BJ (cell line): ENCODE measurements around the gene GTF2B. TPM values are rescaled to one million over a fixed set of nuclear protein-coding genes. Genes with fewer than 3 reads are reported as not detected.
"Not testable (repeated sequence)": the region's sequence is repeated elsewhere in the genome, so short reads cannot be mapped to it uniquely, and the experiment has no call there.

Experiments
- CTCF ChIA-PET: fragments of 350-600 bp; formaldehyde crosslinking; extraction: SDS; loops from one replicate; lab custom pipeline; 2021; ENCODE audit warnings: antibody characterized with exemption, inconsistent platforms; lab: Yijun Ruan, JAX
- POLR2A ChIA-PET: fragments of 300-600 bp; sonication (Branson Sonifier 250); formaldehyde crosslinking; extraction: SDS; loops from one replicate; lab custom pipeline; 2021; ENCODE audit warnings: antibody characterized with exemption; lab: Charles Lee
- DNase-seq: peaks from one replicate; pipeline ENCODE4 v3.0.0-alpha.2; 2011; ENCODE audit warnings: low read depth
- H3K27me3 ChIP-seq: 2 replicates; pipeline ENCODE4 v1.6.0; 2011; ENCODE audit warnings: low read length; ENCODE audit not compliant: control insufficient read depth, insufficient read depth
- H3K36me3 ChIP-seq: 2 replicates; pipeline ENCODE4 v1.5.1; 2011; ENCODE audit warnings: low read length; ENCODE audit not compliant: control insufficient read depth, insufficient read depth
- H3K4me3 ChIP-seq: 2 replicates; pipeline ENCODE4 v1.5.1; 2011; ENCODE audit warnings: low read depth, mild to moderate bottlenecking, control low read depth, low read length
- polyA plus RNA-seq: library from polyadenylated mRNA; depleted of rRNA; stranded (reverse); fragments of >200 nt; gene quantifications from 2 replicates; pipeline ENCODE4 v1.2.3, GENCODE V29; 2011
- TF ChIP-seq, protein P1 (sequence below): IDR thresholded peaks from 2 replicates; pipeline ENCODE4 v1.5.1; 2011; ENCODE audit warnings: low read depth, mild to moderate bottlenecking, control low read depth, inconsistent platforms, low read length, moderate library complexity; ENCODE audit not compliant: insufficient read depth

Gene GTF2B
- polyA plus RNA-seq, 1 experiment: 22.4 TPM

DNA sequence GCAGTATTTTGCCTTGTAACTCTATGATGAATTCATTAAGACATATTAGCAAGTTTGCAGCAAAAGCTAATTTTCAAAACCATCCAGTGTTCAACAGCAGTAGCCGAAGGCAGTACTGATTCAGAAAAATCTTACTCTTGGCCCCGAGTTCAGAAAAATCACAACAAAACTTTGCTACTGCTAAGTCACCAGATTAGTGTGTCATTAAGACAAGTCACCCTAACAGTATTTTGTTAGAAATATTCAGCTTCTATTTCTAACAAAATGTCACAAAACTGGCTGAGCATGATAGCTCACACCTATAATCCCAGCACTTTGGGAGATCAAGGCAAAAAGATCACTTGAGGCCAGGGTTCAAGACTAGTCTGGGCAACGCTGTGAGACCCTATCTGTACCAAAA is 8.2 kb downstream of the GTF2B start:
- no peak overlapping the region for H3K4me3 ChIP-seq
- H3K27me3 ChIP-seq: no peaks in the 10 kb centered on the region
- ChIA-PET CTCF (no interaction called here), POLR2A (no interaction called here)
- peaks cover 7% of the 10 kb centered on the region for H3K36me3 ChIP-seq
- no peak for DNase-seq
- TF ChIP-seq, protein P1, sequence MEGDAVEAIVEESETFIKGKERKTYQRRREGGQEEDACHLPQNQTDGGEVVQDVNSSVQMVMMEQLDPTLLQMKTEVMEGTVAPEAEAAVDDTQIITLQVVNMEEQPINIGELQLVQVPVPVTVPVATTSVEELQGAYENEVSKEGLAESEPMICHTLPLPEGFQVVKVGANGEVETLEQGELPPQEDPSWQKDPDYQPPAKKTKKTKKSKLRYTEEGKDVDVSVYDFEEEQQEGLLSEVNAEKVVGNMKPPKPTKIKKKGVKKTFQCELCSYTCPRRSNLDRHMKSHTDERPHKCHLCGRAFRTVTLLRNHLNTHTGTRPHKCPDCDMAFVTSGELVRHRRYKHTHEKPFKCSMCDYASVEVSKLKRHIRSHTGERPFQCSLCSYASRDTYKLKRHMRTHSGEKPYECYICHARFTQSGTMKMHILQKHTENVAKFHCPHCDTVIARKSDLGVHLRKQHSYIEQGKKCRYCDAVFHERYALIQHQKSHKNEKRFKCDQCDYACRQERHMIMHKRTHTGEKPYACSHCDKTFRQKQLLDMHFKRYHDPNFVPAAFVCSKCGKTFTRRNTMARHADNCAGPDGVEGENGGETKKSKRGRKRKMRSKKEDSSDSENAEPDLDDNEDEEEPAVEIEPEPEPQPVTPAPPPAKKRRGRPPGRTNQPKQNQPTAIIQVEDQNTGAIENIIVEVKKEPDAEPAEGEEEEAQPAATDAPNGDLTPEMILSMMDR: no peak

DNA sequence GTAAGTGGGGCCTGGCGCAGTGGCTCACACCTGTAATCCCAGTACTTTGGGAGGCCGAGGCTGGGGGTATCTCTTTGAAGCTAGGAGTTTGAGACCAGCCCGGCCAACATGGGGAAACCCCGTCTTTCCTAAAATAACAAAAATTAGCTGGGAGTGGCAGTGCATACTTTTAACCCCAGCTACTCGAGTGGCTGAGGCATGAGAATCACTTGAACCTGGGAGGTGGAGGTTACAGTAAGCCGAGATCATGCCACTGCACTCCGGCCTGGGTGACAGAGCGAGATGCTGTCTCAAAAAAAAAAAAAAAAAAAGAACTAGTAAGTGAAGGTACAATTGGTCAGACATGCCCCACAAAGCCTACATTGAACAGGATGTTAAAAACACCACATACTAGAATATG is 10.7 kb downstream of the GTF2B start:
- POLR2A ChIA-PET, H3K36me3 ChIP-seq, H3K4me3 ChIP-seq, H3K27me3 ChIP-seq, DNase-seq: not testable (repeated sequence)
- CTCF ChIA-PET: interaction anchor here (0.8 to 1.2 kb wide), 2 partner anchors 10 to 145 kb away, joined by 3 read pairs; no protein-coding TSS in a partner anchor

GRCh38 chr1:88878731-88879130 is 12.6 kb downstream of the GTF2B start:
- no peak for DNase-seq
- POLR2A ChIA-PET: no interaction called here

GRCh38 chr1:88877911-88878310 is 13.5 kb downstream of the GTF2B start:
- Histone ChIP-seq H3K27me3 (no peaks in the 10 kb centered on the region), H3K4me3 (no peak overlapping the region), H3K36me3 (peaks cover 1% of the 10 kb centered on the region; the same call in 1 of the 2 replicates)
- ChIA-PET POLR2A (no interaction called here), CTCF (interaction anchor here (0.6 to 3.1 kb wide), 10 partner anchors 8 to 1839 kb away, joined by 3 to 18 read pairs (median 5); no protein-coding TSS in a partner anchor)
- no peak for DNase-seq
- TF ChIP-seq, protein P1: no peak

More at GRCh38 chr1:88878731-88879130, 12.6 kb downstream of the GTF2B start:
- TF ChIP-seq, protein P1: no peak
- Histone ChIP-seq H3K4me3 (no peak overlapping the region), H3K27me3 (no peaks in the 10 kb centered on the region), H3K36me3 (peaks cover 1% of the 10 kb centered on the region)
- CTCF ChIA-PET: interaction anchor here (0.7 to 2.9 kb wide), 5 partner anchors 11 to 224 kb away, joined by 3 to 14 read pairs (median 5); no protein-coding TSS in a partner anchor

GRCh38 chr1:88877382-88877825 is 14.0 kb downstream of the GTF2B start:
- no peak for DNase-seq
- ChIA-PET POLR2A (interaction anchor here (0.6 kb wide), 1 partner anchor 146 kb away, joined by 3 read pairs; no protein-coding TSS in a partner anchor), CTCF (interaction anchor here (0.6 to 3.5 kb wide), 24 partner anchors 8 to 1839 kb away, joined by 3 to 33 read pairs (median 4); no protein-coding TSS in a partner anchor)
- TF ChIP-seq, protein P1: peak; percentile 43
- no peak overlapping the region for H3K4me3 ChIP-seq
- no peaks in the 10 kb centered on the region for H3K27me3 ChIP-seq
- H3K36me3 ChIP-seq: peaks cover 1% of the 10 kb centered on the region; the same call in 1 of the 2 replicates
